H9 (cell line): ENCODE measurements around the gene NCMAP. TPM values are rescaled to one million over a fixed set of nuclear protein-coding genes. Genes with fewer than 3 reads are reported as not detected.

ENCODE experiments used
- DNase-seq: peaks from one replicate; pipeline ENCODE4 v3.0.0-alpha.2; 2017
- H2AFZ ChIP-seq: one replicate; pipeline ENCODE4 v1.6.1; 2013; ENCODE audit warnings: mild to moderate bottlenecking, low read length, control low read depth, moderate library complexity
- H2AK5ac ChIP-seq: 2 replicates; pipeline ENCODE4 v1.6.1; 2013; ENCODE audit warnings: low read length, control low read depth, mixed read lengths; ENCODE audit not compliant: insufficient read length
- H2BK120ac ChIP-seq: one replicate; pipeline ENCODE4 v1.6.1; 2013; ENCODE audit warnings: low read depth, mild to moderate bottlenecking, low read length, control low read depth, inconsistent platforms; ENCODE audit not compliant: poor library complexity, severe bottlenecking
- H2BK12ac ChIP-seq: 2 replicates; pipeline ENCODE4 v1.6.1; 2013; ENCODE audit warnings: low read length, control low read depth, mixed read lengths, low read depth; ENCODE audit not compliant: insufficient read length
- H2BK15ac ChIP-seq: 2 replicates; pipeline ENCODE4 v1.6.1; 2013; ENCODE audit warnings: low read depth, low read length, control low read depth
- H2BK20ac ChIP-seq: one replicate; pipeline ENCODE4 v1.6.1; 2013; ENCODE audit warnings: low read depth, mild to moderate bottlenecking, low read length, control low read depth, inconsistent platforms; ENCODE audit not compliant: poor library complexity, severe bottlenecking
- H2BK5ac ChIP-seq: 2 replicates; pipeline ENCODE4 v1.6.1; 2013; ENCODE audit warnings: low read length, control low read depth, mixed read lengths; ENCODE audit not compliant: insufficient read length
- H3K14ac ChIP-seq: 2 replicates; pipeline ENCODE4 v1.6.1; 2013; ENCODE audit warnings: low read length, control low read depth; ENCODE audit not compliant: insufficient read depth
- H3K18ac ChIP-seq: 2 replicates; pipeline ENCODE4 v1.6.1; 2013; ENCODE audit warnings: low read depth, mild to moderate bottlenecking, mixed read lengths, low read length, control low read depth; ENCODE audit not compliant: insufficient read length
- H3K23ac ChIP-seq: 2 replicates; pipeline ENCODE4 v1.6.1; 2013; ENCODE audit warnings: low read length, control low read depth, mixed read lengths, low read depth; ENCODE audit not compliant: insufficient read length
- H3K23me2 ChIP-seq: 2 replicates; pipeline ENCODE4 v1.6.1; 2013; ENCODE audit warnings: low read depth, mild to moderate bottlenecking, mixed read lengths, low read length, control low read depth; ENCODE audit not compliant: insufficient read length, poor library complexity, severe bottlenecking
- H3K27ac ChIP-seq: 2 replicates; pipeline ENCODE4 v1.5.1; 2013; ENCODE audit warnings: low read length, control low read depth, mixed read lengths, low read depth; ENCODE audit not compliant: insufficient read length
- H3K27me3 ChIP-seq: 2 replicates; pipeline ENCODE4 v1.6.1; 2013; ENCODE audit warnings: low read length, control low read depth, inconsistent platforms; ENCODE audit not compliant: insufficient read depth
- H3K4ac ChIP-seq: 2 replicates; pipeline ENCODE4 v1.6.1; 2013; ENCODE audit warnings: low read depth, mild to moderate bottlenecking, control low read depth, inconsistent platforms, low read length, moderate library complexity
- H3K4me1 ChIP-seq: 2 replicates; pipeline ENCODE4 v1.6.1; 2013; ENCODE audit warnings: low read length, control low read depth, inconsistent platforms; ENCODE audit not compliant: insufficient read depth
- H3K4me2 ChIP-seq: 2 replicates; pipeline ENCODE4 v1.6.1; 2013; ENCODE audit warnings: low read length, control low read depth, mixed read lengths; ENCODE audit not compliant: insufficient read length, insufficient read depth
- H3K56ac ChIP-seq: 2 replicates; pipeline ENCODE4 v1.6.1; 2013; ENCODE audit warnings: low read depth, mild to moderate bottlenecking, mixed read lengths, low read length, control low read depth; ENCODE audit not compliant: insufficient read length
- H3K79me1 ChIP-seq: 2 replicates; pipeline ENCODE4 v1.6.1; 2013; ENCODE audit warnings: low read depth, mild to moderate bottlenecking, moderate library complexity, low read length, control low read depth, inconsistent platforms; ENCODE audit not compliant: insufficient read depth, poor library complexity, severe bottlenecking
- H3K79me2 ChIP-seq: 2 replicates; pipeline ENCODE4 v1.6.1; 2013; ENCODE audit warnings: low read length, control low read depth, inconsistent platforms; ENCODE audit not compliant: insufficient read depth
- H3K9ac ChIP-seq: 2 replicates; pipeline ENCODE4 v1.6.1; 2013; ENCODE audit warnings: low read length, control low read depth, mixed read lengths; ENCODE audit not compliant: insufficient read length; ENCODE audit errors: extremely low read depth
- H3K9me3 ChIP-seq: one replicate; pipeline ENCODE4 v1.6.1; 2013; ENCODE audit warnings: low read depth, low read length, inconsistent platforms; ENCODE audit not compliant: control insufficient read depth
- H3T11ph ChIP-seq: one replicate; pipeline ENCODE4 v1.6.1; 2013; ENCODE audit warnings: mild to moderate bottlenecking, low read length, control low read depth, inconsistent platforms
- H4K20me1 ChIP-seq: one replicate; pipeline ENCODE4 v1.6.1; 2013; ENCODE audit not compliant: control insufficient read depth, insufficient read length, insufficient read depth
- H4K5ac ChIP-seq: 2 replicates; pipeline ENCODE4 v1.6.1; 2013; ENCODE audit warnings: low read depth, mild to moderate bottlenecking, mixed read lengths, low read length, control low read depth; ENCODE audit not compliant: insufficient read length
- H4K8ac ChIP-seq: replicated peaks from 2 replicates; pipeline ENCODE4 v1.6.1; 2013; ENCODE audit warnings: low read length, control low read depth, mixed read lengths, low read depth; ENCODE audit not compliant: insufficient read length
- H4K91ac ChIP-seq: 2 replicates; pipeline ENCODE4 v1.6.1; 2013; ENCODE audit warnings: low read depth, mild to moderate bottlenecking, moderate library complexity, mixed read lengths, low read length, control low read depth; ENCODE audit not compliant: insufficient read length
- H3K27ac Mint-ChIP-seq, 3 experiments: 2 replicates in 2 of 3; 3 replicates in 1 of 3; pipeline ENCODE4 v1.8.0; 2020 to 2021; ENCODE audit warnings: mixed read lengths in 3 of 3, mild to moderate bottlenecking in 1 of 3, moderate library complexity in 1 of 3
- H3K27me3 Mint-ChIP-seq: 2 replicates; pipeline ENCODE4 v1.8.0; 2021; ENCODE audit warnings: low read depth, mild to moderate bottlenecking, moderate library complexity, mixed read lengths
- H3K36me3 Mint-ChIP-seq, 3 experiments: 2 replicates in 2 of 3; 3 replicates in 1 of 3; pipeline ENCODE4 v1.8.0; 2020 to 2021; ENCODE audit warnings: low read depth in 3 of 3, mixed read lengths in 3 of 3; ENCODE audit not compliant: insufficient read depth in 1 of 3
- H3K4me1 Mint-ChIP-seq, 2 experiments: 2 replicates each; pipeline ENCODE4 v1.8.0; 2020; ENCODE audit warnings: mixed read lengths in 2 of 2
- H3K4me3 Mint-ChIP-seq, 2 experiments: 2 replicates in 1 of 2; 3 replicates in 1 of 2; pipeline ENCODE4 v1.8.0; 2020 to 2021; ENCODE audit warnings: mild to moderate bottlenecking in 2 of 2, mixed read lengths in 2 of 2, moderate library complexity in 1 of 2
- H3K9me3 Mint-ChIP-seq, 2 experiments: 2 replicates in 1 of 2; 3 replicates in 1 of 2; pipeline ENCODE4 v1.8.0; 2020; ENCODE audit warnings: mild to moderate bottlenecking in 2 of 2, mixed read lengths in 2 of 2, moderate library complexity in 1 of 2
- WGBS: extraction: QIAGEN DNeasy Blood & Tissue Kit; methylation state at CpG from one replicate; pipeline ENCODE4 v1.1.7; 2013; ENCODE audit warnings: missing lambda C conversion rate, low lambda C conversion rate, mixed read lengths; ENCODE audit not compliant: insufficient read length; ENCODE audit errors: extremely low coverage; 5-methylcytosine and 5-hydroxymethylcytosine counted together
- total RNA-seq: library from RNA; stranded (reverse); gene quantifications from 2 replicates; pipeline ENCODE4 v1.2.1, GENCODE V29; 2021
- TF ChIP-seq, protein P1 (sequence below): fragments of 200-600 bp; sonication (generic); conservative IDR thresholded peaks from 3 replicates; pipeline ENCODE4 v1.8.0; 2021; ENCODE audit warnings: antibody characterized with exemption, mild to moderate bottlenecking

Gene NCMAP
- total RNA-seq, 1 experiment from 2014 or later, result 0.35 TPM

DNA sequence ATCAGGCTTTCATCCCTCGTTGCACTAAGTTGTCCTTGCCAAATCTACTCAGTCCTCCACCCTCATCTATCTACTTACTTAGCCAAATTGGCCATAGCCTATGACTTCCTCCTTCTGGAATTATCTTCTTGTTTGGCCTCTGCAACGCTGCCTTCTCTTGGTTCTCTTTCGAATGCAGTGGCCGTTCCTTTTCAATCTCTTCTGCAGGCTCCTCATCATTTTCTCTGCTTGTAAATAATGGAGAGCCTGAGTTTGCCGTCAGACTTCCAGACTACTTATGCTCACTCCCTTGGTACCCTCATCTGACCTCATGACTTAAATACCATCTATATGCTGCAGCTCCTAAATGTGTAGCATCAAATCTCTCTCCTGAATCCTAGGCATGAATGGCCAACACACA is 64.8 kb downstream of the NCMAP start:
- no peaks in the 10 kb centered on the region for H4K20me1 ChIP-seq
- H3K4me3 Mint-ChIP-seq, result no peak overlapping the region
- H3K18ac ChIP-seq, result no peak overlapping the region
- no peak overlapping the region for H3K27ac ChIP-seq
- H2BK5ac ChIP-seq, result no peak overlapping the region
- H2BK15ac ChIP-seq, result no peak overlapping the region
- H3K4me1 Mint-ChIP-seq, result no peaks in the 10 kb centered on the region; a peak in 1 of 4 replicates
- TF ChIP-seq, protein P1, sequence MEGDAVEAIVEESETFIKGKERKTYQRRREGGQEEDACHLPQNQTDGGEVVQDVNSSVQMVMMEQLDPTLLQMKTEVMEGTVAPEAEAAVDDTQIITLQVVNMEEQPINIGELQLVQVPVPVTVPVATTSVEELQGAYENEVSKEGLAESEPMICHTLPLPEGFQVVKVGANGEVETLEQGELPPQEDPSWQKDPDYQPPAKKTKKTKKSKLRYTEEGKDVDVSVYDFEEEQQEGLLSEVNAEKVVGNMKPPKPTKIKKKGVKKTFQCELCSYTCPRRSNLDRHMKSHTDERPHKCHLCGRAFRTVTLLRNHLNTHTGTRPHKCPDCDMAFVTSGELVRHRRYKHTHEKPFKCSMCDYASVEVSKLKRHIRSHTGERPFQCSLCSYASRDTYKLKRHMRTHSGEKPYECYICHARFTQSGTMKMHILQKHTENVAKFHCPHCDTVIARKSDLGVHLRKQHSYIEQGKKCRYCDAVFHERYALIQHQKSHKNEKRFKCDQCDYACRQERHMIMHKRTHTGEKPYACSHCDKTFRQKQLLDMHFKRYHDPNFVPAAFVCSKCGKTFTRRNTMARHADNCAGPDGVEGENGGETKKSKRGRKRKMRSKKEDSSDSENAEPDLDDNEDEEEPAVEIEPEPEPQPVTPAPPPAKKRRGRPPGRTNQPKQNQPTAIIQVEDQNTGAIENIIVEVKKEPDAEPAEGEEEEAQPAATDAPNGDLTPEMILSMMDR, result no peak
- no CpG with 5 or more reads among the region's 5 CpGs for WGBS
- no peak overlapping the region for H3K23ac ChIP-seq
- no peak overlapping the region for H4K91ac ChIP-seq
- H4K8ac ChIP-seq, result no peak overlapping the region
- no peak overlapping the region for H2BK12ac ChIP-seq
- no peak overlapping the region for H3K9ac ChIP-seq
- H3K36me3 Mint-ChIP-seq, result 0 out of 7 replicates have a peak, but pooled peaks cover 0 to 4% (median 0%) of the 10 kb centered on the region in 3 experiments
- H2AFZ ChIP-seq, result no peak overlapping the region
- no peaks in the 10 kb centered on the region for H3K27me3 ChIP-seq
- H3K27ac Mint-ChIP-seq, result no peak overlapping the region; a peak in 1 of 7 replicates
- H3T11ph ChIP-seq, result no peak overlapping the region
- H3K4me1 ChIP-seq, result no peaks in the 10 kb centered on the region
- peaks cover 0 to 4% of the 10 kb centered on the region in 2 experiments; a peak in 1 of 5 replicates for H3K9me3 Mint-ChIP-seq
- no peaks in the 10 kb centered on the region for H3K79me2 ChIP-seq
- no peak overlapping the region for H3K4me2 ChIP-seq
- no peak overlapping the region for H2BK120ac ChIP-seq
- no peaks in the 10 kb centered on the region for H3K9me3 ChIP-seq
- no peak for DNase-seq
- no peak overlapping the region for H3K4ac ChIP-seq
- H3K27me3 Mint-ChIP-seq, result peaks cover 2% of the 10 kb centered on the region; the same call in 1 of the 2 replicates
- no peak overlapping the region for H2BK20ac ChIP-seq
- no peak overlapping the region for H4K5ac ChIP-seq
- no peak overlapping the region for H2AK5ac ChIP-seq
- H3K56ac ChIP-seq, result no peak overlapping the region
- no peak overlapping the region for H3K14ac ChIP-seq
- no peaks in the 10 kb centered on the region for H3K79me1 ChIP-seq
- no peaks in the 10 kb centered on the region for H3K23me2 ChIP-seq
